NK-92 (cell line): Measurements from ENCODE around the gene AGR2.
"Not testable (repeated sequence)": the region's sequence is repeated elsewhere in the genome, so short reads cannot be mapped to it uniquely, and the experiment has no call there.

Experiments
- DNase-seq: peaks from one replicate; lab custom pipeline; 2025; ENCODE audit not compliant: unreplicated experiment; lab: John Stamatoyannopoulos, UW

Gene AGR2

DNA sequence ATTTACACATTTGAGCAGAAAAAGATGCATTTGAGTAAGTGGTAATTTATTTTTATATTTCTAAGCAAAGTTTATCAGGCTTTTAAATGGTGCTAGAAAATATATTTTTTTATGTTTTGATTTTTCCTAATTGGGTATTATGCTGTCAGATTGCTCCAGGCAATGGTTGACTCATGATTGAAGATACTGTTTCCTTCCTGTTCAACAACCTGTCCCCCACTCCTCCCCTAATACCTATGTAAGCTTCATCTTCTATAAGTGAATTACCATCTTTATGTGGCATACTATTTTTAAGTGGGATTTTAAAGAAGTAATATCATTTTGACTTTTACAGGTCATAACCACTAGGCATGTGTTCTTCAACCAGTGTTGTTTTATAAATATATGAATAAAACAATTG, 29.8 kb downstream of the AGR2 start:
- no peak for DNase-seq

- no peak for DNase-seq
Observed at GRCh38 chr7:16774294-16774693, 30.5 kb downstream of the AGR2 start.

GRCh38 chr7:16773884-16774283, 30.9 kb downstream of the AGR2 start:
- no peak for DNase-seq

DNA sequence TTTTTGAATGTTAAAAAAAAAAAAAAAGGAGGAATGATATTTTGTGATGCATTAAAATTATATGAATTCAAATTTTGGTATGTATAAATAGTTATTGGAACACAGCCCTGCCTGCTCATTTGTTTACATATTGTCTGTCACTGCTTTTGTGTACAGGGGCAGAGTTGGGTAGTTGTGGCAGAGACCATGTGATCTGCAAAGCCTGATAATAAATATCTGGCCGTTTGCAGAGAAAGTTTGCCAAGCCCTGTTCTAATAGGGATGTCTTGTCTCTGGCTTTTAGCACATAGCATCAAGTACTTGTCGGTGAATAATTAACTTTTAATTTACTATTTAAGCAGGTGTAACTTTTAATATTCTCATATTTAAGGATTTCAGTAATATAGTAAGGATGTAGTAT, 31.5 kb downstream of the AGR2 start:
- DNase-seq: no peak

DNA sequence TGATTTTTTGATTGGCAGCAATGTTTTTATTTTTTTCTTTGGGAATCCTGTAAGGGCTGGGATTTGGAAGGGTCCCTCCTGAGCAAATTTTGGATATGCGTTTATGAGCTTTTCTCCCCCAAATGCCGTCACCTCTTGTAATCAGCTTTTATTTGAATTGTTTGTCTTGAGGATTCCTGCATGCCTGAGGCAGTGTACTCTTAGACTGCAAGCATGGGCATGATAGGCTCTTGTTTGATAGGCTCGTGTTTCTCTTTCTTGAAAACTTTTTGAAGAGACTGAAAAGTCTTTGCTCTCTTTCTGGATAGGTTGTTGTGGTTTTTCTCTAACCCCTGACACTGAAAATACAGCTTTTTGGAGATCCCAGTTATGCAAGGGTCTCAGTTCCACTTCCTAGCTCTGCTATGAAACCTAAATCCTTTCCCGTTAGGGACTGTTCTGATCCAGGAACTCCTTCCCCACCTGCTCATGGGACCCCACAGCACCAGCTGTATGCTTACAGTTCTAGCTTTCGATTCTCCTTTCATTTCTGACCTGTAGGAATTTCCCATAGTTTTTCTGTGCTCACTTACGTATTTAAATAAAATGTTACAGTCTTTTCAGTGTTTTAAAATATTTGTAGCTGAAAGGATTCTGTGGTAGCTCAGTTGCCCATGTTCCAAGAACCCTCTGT, 34.0 kb downstream of the AGR2 start:
- DNase-seq: no peak

DNA sequence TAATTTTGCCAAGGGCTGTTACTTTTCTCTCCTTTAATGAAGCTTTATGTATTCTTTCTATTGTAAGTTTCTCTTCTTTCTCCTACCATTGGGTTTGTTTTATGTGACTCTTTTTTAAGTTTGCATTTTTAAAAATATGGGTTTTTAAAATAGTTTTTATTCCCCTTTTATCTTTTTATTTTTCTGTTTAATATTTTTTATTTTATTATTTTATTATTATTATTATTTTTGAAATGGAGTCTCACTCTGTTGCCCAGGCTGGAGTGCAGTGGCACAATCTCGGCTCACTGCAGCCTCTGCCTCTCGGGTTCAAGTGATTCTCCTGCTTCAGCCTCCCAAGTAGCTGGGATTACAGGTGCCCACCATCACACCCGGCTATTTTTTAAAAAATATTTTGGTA, 34.8 kb downstream of the AGR2 start:
- DNase-seq: not testable (repeated sequence)

- DNase-seq: no peak
Observed at GRCh38 chr7:16765436-16765859, 39.4 kb downstream of the AGR2 start.

DNA sequence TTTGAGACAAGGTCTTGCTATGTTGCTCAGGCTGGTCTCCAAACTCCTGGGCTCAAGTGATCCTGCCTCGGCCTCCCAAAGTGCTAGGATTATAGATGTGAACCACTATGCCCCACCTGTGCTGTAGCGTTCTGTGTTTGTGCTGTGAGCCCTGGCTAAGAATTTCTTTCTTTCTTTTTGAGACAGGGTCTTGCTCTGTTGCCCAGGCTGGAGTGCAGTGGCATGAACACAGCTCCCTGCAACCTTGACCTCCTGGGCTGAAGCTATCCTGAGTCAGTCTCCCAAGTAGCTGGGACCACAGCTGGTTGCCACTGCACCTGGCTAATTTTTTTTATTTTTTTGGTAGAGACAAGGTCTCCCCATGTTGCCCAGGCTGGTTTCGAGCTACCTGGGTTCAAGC, 39.9 kb downstream of the AGR2 start:
- DNase-seq: no peak

- DNase-seq: no peak
Observed at GRCh38 chr7:16762177-16762576, 42.6 kb downstream of the AGR2 start.

- DNase-seq: no peak
Observed at GRCh38 chr7:16759840-16760239, 45.0 kb downstream of the AGR2 start.

DNA sequence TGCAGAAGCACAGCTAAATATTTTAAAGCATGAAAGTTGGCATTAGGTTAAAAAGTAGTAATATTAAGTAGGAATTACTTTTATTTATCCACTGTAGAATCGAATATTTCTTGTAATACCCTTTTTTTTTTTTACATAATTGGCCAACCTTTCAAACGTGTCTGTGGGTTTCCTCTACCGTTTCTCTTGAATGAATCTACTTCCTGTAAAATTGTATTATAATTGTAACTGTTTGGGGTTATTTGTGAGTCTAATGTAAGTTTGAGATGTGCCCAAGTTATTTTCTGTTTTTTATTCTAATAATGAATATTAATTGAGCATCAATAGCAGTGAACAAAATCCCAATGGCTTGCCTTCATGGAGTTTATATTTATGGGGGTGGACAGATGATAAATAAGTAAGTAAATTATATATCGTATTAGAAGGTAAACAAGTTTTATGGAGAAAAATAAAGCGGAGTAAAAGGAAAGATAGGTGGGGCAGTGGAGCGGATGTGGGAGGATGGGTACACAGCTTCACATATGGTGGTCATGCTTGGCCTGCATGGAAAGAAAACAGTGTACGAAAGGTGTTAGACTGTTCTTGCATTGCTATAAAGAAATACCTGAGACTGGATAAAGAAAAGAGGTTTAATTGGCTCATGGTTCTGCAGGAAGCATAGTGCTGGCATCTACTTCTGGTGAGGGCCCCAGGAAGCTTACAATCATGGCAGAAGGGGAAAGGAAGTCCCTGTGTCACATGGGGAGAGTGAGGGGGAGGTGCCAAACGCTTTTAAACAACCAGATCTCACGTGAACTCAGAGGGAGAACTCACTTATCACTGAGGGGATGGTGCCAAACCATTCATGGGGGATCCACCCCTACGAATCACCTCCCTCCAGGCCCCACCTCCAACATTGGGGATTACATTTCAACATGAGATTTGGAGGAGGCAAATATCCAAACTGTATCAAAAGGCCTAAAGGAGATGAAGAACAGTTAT, 45.9 kb downstream of the AGR2 start:
- no peak for DNase-seq

GRCh38 chr7:16758036-16758435, 46.8 kb downstream of the AGR2 start:
- no peak for DNase-seq

- no peak for DNase-seq
Observed at GRCh38 chr7:16755397-16755796, 49.4 kb downstream of the AGR2 start.

GRCh38 chr7:16754856-16755317, 49.9 kb downstream of the AGR2 start:
- no peak for DNase-seq

GRCh38 chr7:16753932-16754855, 50.6 kb downstream of the AGR2 start:
- no peak for DNase-seq

- DNase-seq: no peak
Observed at GRCh38 chr7:16753102-16753931, 51.5 kb downstream of the AGR2 start, which contains the start of gene TSPAN13. Gene TSPAN13 (plus strand): TSS chr7:16753755. CDS start chr7:16753968, 213 bp downstream.

DNA sequence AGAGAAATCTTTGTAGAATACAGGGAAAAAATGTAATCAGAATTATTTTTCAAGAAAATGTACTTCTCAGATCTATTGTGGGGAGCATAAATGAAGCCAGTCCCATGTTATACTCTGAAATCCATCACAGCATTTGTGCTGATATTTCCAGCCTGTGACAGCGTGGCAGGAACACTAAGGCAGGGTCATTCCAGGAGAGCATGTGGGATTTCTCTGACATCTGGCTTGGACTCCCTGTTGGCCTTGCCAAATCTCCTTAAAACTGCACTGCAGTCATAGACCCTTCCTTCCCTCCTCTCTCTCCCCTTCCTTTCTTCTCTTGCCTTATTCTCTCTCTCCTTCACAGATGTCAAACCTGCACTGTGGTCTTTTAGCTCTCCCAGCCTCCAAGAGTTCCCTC, 57.7 kb downstream of the AGR2 start:
- no peak for DNase-seq

DNA sequence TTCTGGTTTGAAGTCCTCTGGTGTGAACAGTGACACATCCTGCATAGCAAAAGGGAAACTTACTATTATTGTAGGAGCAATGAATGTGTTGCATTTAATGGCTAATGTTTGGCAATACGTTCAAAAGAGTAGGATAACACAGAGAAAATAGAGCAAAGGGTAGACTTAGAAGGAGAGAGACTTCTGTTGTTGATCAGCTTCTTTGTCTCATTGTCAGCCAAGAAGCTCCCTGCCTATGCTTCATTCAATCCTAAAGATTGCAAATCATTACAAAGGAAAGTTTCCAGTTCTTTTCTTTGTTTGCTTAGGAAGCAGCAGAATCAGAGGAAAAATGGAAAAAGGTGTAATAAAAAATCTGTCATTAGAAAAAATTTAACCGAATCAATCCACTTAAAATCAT, 59.2 kb downstream of the AGR2 start:
- no peak for DNase-seq

- no peak for DNase-seq
Observed at GRCh38 chr7:16744518-16745250, 60.1 kb downstream of the AGR2 start.
